ENCODE data around the gene KCNA10. TPM values are rescaled to one million over a fixed set of nuclear protein-coding genes. Genes with fewer than 3 reads are reported as not detected.

Gene KCNA10
- total and polyA plus RNA-seq, 2 experiments from 2014 or later: not detected

DNA sequence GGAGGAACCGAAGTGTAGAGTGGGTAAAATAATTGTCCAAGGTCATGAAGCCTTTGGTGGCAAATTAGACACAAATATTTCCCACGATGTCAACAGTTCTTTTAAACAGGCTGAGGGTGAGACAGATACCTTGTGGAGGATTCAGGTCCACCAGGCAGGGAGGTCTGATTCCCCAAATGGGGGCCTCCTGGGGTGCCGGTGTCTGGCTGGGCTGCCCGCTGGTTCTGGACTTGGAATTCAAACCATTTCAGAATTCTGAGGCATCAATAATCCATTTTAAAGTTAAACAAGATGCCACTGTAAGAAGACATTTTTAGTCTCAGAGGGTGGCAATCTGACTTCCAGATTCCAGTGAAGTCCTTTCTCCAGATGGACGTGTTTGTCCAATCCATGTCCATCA, 15.5 kb downstream of the KCNA10 start:
- DNase-seq (ENCODE audit: low spot score): no peak
- Mint-ChIP-seq H3K9me3 (no peaks in the 10 kb centered on the region), H3K27me3 (ENCODE audit: insufficient read depth, low read depth, poor library complexity) (peaks cover 4% of the 10 kb centered on the region), H3K36me3 (ENCODE audit: low read depth) (no peaks in the 10 kb centered on the region), H3K4me3 (no peak overlapping the region), H3K27ac (no peak overlapping the region), H3K4me1 (peaks cover 12% of the 10 kb centered on the region)
- no peaks in the 10 kb centered on the region for H4K20me1 ChIP-seq (replicated peaks; ENCODE audit: insufficient read depth)
- no peak overlapping the region for H2AFZ ChIP-seq
- H3K9me2 ChIP-seq (ENCODE audit: insufficient read depth): no peaks in the 10 kb centered on the region
- TF ChIP-seq ZNF114 (CRISPR knock-in tag; IDR thresholded peaks at IDR 0.05) (no peak), ETS1 (IDR thresholded peaks at IDR 0.05) (no peak), EZH2phosphoT487 (IDR thresholded peaks at IDR 0.05; ENCODE audit: unreplicated experiment) (no peak), STAT1 (IDR thresholded peaks at IDR 0.05; ENCODE audit: unreplicated experiment) (no peak), ZNF331 (CRISPR knock-in tag; IDR thresholded peaks at IDR 0.05; ENCODE audit: low read depth) (no peak), POLR2AphosphoS5 (IDR thresholded peaks at IDR 0.05; ENCODE audit: low read depth) (no peak), EZH2 (IDR thresholded peaks at IDR 0.05; ENCODE audit: low read depth, unreplicated experiment) (no peak), ZNF462 (CRISPR knock-in tag; IDR thresholded peaks at IDR 0.05) (no peak), CTCF (conservative IDR thresholded peaks at IDR 0.05; ENCODE audit: low read depth in 2 of 2) (no peak), NANOG (IDR thresholded peaks at IDR 0.05; ENCODE audit: borderline replicate concordance) (no peak), CREB1 (CRISPR knock-in tag; IDR thresholded peaks at IDR 0.05; ENCODE audit: low read depth) (no peak), JUNB (IDR thresholded peaks at IDR 0.05; ENCODE audit: unreplicated experiment) (no peak)
- TF ChIP-seq, protein P1, sequence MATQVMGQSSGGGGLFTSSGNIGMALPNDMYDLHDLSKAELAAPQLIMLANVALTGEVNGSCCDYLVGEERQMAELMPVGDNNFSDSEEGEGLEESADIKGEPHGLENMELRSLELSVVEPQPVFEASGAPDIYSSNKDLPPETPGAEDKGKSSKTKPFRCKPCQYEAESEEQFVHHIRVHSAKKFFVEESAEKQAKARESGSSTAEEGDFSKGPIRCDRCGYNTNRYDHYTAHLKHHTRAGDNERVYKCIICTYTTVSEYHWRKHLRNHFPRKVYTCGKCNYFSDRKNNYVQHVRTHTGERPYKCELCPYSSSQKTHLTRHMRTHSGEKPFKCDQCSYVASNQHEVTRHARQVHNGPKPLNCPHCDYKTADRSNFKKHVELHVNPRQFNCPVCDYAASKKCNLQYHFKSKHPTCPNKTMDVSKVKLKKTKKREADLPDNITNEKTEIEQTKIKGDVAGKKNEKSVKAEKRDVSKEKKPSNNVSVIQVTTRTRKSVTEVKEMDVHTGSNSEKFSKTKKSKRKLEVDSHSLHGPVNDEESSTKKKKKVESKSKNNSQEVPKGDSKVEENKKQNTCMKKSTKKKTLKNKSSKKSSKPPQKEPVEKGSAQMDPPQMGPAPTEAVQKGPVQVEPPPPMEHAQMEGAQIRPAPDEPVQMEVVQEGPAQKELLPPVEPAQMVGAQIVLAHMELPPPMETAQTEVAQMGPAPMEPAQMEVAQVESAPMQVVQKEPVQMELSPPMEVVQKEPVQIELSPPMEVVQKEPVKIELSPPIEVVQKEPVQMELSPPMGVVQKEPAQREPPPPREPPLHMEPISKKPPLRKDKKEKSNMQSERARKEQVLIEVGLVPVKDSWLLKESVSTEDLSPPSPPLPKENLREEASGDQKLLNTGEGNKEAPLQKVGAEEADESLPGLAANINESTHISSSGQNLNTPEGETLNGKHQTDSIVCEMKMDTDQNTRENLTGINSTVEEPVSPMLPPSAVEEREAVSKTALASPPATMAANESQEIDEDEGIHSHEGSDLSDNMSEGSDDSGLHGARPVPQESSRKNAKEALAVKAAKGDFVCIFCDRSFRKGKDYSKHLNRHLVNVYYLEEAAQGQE (IDR thresholded peaks at IDR 0.05; ENCODE audit: unreplicated experiment): no peak
- no peak for ATAC-seq
- no peaks in the 10 kb centered on the region for H3K36me3 ChIP-seq (ENCODE audit: insufficient read depth)
- no peaks in the 10 kb centered on the region for H3K27me3 ChIP-seq (ENCODE audit: insufficient read depth)
- H3K4me1 ChIP-seq (ENCODE audit: insufficient read depth): no peaks in the 10 kb centered on the region
- no peaks in the 10 kb centered on the region for H3F3A ChIP-seq (replicated peaks; ENCODE audit: low read depth)
- H3K79me2 ChIP-seq (replicated peaks; ENCODE audit: insufficient read depth): no peaks in the 10 kb centered on the region
- no peak overlapping the region for H3K27ac ChIP-seq (ENCODE audit: low read depth)
- H3K4me2 ChIP-seq: no peak overlapping the region
- H3K4me3 ChIP-seq: no peak overlapping the region
